HepG2 (cell line): ENCODE results near the gene SLC39A1. TPM values are rescaled to one million over a fixed set of nuclear protein-coding genes. Genes with fewer than 3 reads are reported as not detected.

Experiments used
- ATF6 ChIP-seq: sonication (generic); formaldehyde crosslinking; conservative IDR thresholded peaks from 2 replicates; pipeline ENCODE4 v1.4.0; 2020; ENCODE audit warnings: missing genetic modification reagents
- E2F5 ChIP-seq: sonication (generic); formaldehyde crosslinking; conservative IDR thresholded peaks from 2 replicates; pipeline ENCODE4 v1.4.0; 2020; ENCODE audit warnings: missing genetic modification reagents
- EED ChIP-seq: sonication (generic); formaldehyde crosslinking; IDR thresholded peaks from 2 replicates; pipeline ENCODE4 v1.5.0; 2020; ENCODE audit warnings: mild to moderate bottlenecking, missing genetic modification reagents
- GPN1 ChIP-seq: sonication (generic); formaldehyde crosslinking; IDR thresholded peaks from 2 replicates; pipeline ENCODE4 v1.5.1; 2020; ENCODE audit warnings: missing genetic modification reagents, borderline replicate concordance
- KLF16 ChIP-seq, 2 experiments: sonication (generic) in 1 of 2; formaldehyde crosslinking in 1 of 2; IDR thresholded peaks; 2 replicates each; pipeline versions ENCODE4 v1.6.1 to v1.8.0; 2016 to 2023; ENCODE audit warnings: missing genetic modification reagents in 2 of 2, missing compliant biosample characterization in 1 of 2
- NAIF1 ChIP-seq: sonication (generic); formaldehyde crosslinking; IDR thresholded peaks from 2 replicates; pipeline ENCODE4 v1.5.0; 2020; ENCODE audit warnings: mild to moderate bottlenecking, missing genetic modification reagents, borderline replicate concordance
- NFE2L1 ChIP-seq: sonication (generic); formaldehyde crosslinking; IDR thresholded peaks from 2 replicates; pipeline ENCODE4 v1.4.0; 2020; ENCODE audit warnings: missing genetic modification reagents, mild to moderate bottlenecking, borderline replicate concordance
- NFIB ChIP-seq: sonication (generic); formaldehyde crosslinking; IDR thresholded peaks from 2 replicates; pipeline ENCODE4 v1.9.0; 2021; ENCODE audit warnings: missing genetic modification reagents, mild to moderate bottlenecking, borderline replicate concordance
- TCF7 ChIP-seq: sonication (generic); IDR thresholded peaks from 2 replicates; pipeline ENCODE4 v1.6.1; 2016; ENCODE audit warnings: antibody characterized with exemption, low read depth
- TERF1 ChIP-seq: sonication (generic); formaldehyde crosslinking; IDR thresholded peaks from 2 replicates; pipeline ENCODE4 v1.8.0; 2022; ENCODE audit warnings: mild to moderate bottlenecking, missing genetic modification reagents, moderate library complexity
- ZBTB38 ChIP-seq: sonication (generic); formaldehyde crosslinking; IDR thresholded peaks from 2 replicates; pipeline ENCODE4 v1.5.1; 2020; ENCODE audit warnings: mild to moderate bottlenecking, missing genetic modification reagents
- ZFP82 ChIP-seq: sonication (generic); formaldehyde crosslinking; IDR thresholded peaks from 2 replicates; pipeline ENCODE4 v1.5.1; 2020; ENCODE audit warnings: mild to moderate bottlenecking, missing genetic modification reagents, borderline replicate concordance
- ZHX1 ChIP-seq: sonication (generic); formaldehyde crosslinking; IDR thresholded peaks from 2 replicates; pipeline ENCODE4 v1.8.1; 2022; ENCODE audit warnings: low read depth, mild to moderate bottlenecking, missing genetic modification reagents
- ZNF362 ChIP-seq: sonication (generic); formaldehyde crosslinking; IDR thresholded peaks from 2 replicates; pipeline ENCODE4 v1.4.0; 2020; ENCODE audit warnings: missing genetic modification reagents, mild to moderate bottlenecking, borderline replicate concordance
- ZNF383 ChIP-seq: sonication (generic); formaldehyde crosslinking; IDR thresholded peaks from 2 replicates; pipeline ENCODE4 v1.4.0; 2020; ENCODE audit warnings: missing genetic modification reagents, mild to moderate bottlenecking, borderline replicate concordance
- ZNF572 ChIP-seq: sonication (generic); formaldehyde crosslinking; IDR thresholded peaks from 2 replicates; pipeline ENCODE4 v1.5.1; 2020; ENCODE audit warnings: mild to moderate bottlenecking, missing genetic modification reagents
- ZNF619 ChIP-seq: sonication (generic); formaldehyde crosslinking; IDR thresholded peaks from 2 replicates; pipeline ENCODE4 v1.4.0; 2020; ENCODE audit warnings: mild to moderate bottlenecking, missing genetic modification reagents
- ZNF749 ChIP-seq: sonication (generic); formaldehyde crosslinking; IDR thresholded peaks from 2 replicates; pipeline ENCODE4 v1.8.0; 2022; ENCODE audit warnings: mild to moderate bottlenecking, missing genetic modification reagents, moderate library complexity, borderline replicate concordance
- ZNF850 ChIP-seq: sonication (generic); formaldehyde crosslinking; conservative IDR thresholded peaks from 2 replicates; pipeline ENCODE4 v1.9.0; 2021; ENCODE audit warnings: mild to moderate bottlenecking, missing genetic modification reagents
- ZNF891 ChIP-seq: sonication (generic); formaldehyde crosslinking; IDR thresholded peaks from 2 replicates; pipeline ENCODE4 v1.5.0; 2020; ENCODE audit warnings: mild to moderate bottlenecking, missing genetic modification reagents
- ZSCAN31 ChIP-seq: sonication (generic); formaldehyde crosslinking; IDR thresholded peaks from 2 replicates; pipeline ENCODE4 v1.5.0; 2020; ENCODE audit warnings: low read depth, mild to moderate bottlenecking, missing genetic modification reagents
- polyA plus RNA-seq, 8 experiments: library from polyadenylated mRNA; depleted of rRNA in 3 of 8; stranded (reverse) in 7 of 8; unstranded in 1 of 8; fragments of >200 nt; fragmentation: Illumina TruSeq in 4 of 8; extraction: Trizol in 4 of 8; gene quantifications; 2 replicates each; pipeline versions ENCODE4 v1.2.1 to v1.2.3, GENCODE V29; 2011 to 2016; ENCODE audit warnings: low read depth in 4 of 8, missing spikeins in 1 of 8, mixed read lengths in 1 of 8; ENCODE audit not compliant: insufficient read depth in 1 of 8
- total RNA-seq, 5 experiments: library from RNA; depleted of rRNA; stranded (reverse); fragments of >200 nt; fragmentation: Illumina TruSeq; extraction: Trizol; gene quantifications; 2 replicates each; pipeline ENCODE4 v1.2.3, GENCODE V29; 2016; ENCODE audit warnings: low read depth in 1 of 5

Gene SLC39A1
- total and polyA plus RNA-seq, 2 of the 13 experiments (the other 11 are each of a cell fraction or from before 2014, with no cell fraction given), result 71.2 to 78.4 TPM

GRCh38 chr1:153990468-153991150 lies 27.3 kb upstream of the SLC39A1 start, which contains the start of gene RPS27 (continued):
- TF ChIP-seq ZNF362 (CRISPR knock-in tag) (0 out of 2 replicates have a peak, but pooled peaks have one; percentile 43), ZNF619 (CRISPR knock-in tag) (no peak), TCF7 (peak; percentile 98), GPN1 (peak; percentile 62; the same call in 1 of the 2 replicates), EED (CRISPR knock-in tag) (peak; percentile 61; the same call in 1 of the 2 replicates), ZNF891 (CRISPR knock-in tag) (peak; percentile 75; the same call in 1 of the 2 replicates), ZHX1 (CRISPR knock-in tag) (peak; percentile 98), ZBTB38 (CRISPR knock-in tag) (peak; percentile 68), NAIF1 (CRISPR knock-in tag) (no peak), E2F5 (CRISPR knock-in tag) (peak; percentile 63; the same call in 1 of the 2 replicates), ZNF850 (CRISPR knock-in tag) (no peak), TERF1 (CRISPR knock-in tag) (no peak), KLF16 (CRISPR knock-in tag; IDR thresholded peaks at IDR 0.05) (peak in 1 of 2 experiments; percentile 95; a peak in 2 of 4 replicates), ZSCAN31 (0 out of 2 replicates have a peak, but pooled peaks have one; percentile 63), ZNF572 (CRISPR knock-in tag) (0 out of 2 replicates have a peak, but pooled peaks have one; percentile 76), ZNF383 (CRISPR knock-in tag) (peak; percentile 97; the same call in 1 of the 2 replicates), ZFP82 (CRISPR knock-in tag) (no peak), NFE2L1 (CRISPR knock-in tag) (no peak), ZNF749 (no peak), NFIB (CRISPR knock-in tag) (no peak), ATF6 (peak; percentile 30; the same call in 1 of the 2 replicates)
